ENCODE results near the gene UBE2N.
"Not testable (repeated sequence)": the region's sequence is repeated elsewhere in the genome, so short reads cannot be mapped to it uniquely, and the experiment has no call there.

The UBE2N gene

DNA sequence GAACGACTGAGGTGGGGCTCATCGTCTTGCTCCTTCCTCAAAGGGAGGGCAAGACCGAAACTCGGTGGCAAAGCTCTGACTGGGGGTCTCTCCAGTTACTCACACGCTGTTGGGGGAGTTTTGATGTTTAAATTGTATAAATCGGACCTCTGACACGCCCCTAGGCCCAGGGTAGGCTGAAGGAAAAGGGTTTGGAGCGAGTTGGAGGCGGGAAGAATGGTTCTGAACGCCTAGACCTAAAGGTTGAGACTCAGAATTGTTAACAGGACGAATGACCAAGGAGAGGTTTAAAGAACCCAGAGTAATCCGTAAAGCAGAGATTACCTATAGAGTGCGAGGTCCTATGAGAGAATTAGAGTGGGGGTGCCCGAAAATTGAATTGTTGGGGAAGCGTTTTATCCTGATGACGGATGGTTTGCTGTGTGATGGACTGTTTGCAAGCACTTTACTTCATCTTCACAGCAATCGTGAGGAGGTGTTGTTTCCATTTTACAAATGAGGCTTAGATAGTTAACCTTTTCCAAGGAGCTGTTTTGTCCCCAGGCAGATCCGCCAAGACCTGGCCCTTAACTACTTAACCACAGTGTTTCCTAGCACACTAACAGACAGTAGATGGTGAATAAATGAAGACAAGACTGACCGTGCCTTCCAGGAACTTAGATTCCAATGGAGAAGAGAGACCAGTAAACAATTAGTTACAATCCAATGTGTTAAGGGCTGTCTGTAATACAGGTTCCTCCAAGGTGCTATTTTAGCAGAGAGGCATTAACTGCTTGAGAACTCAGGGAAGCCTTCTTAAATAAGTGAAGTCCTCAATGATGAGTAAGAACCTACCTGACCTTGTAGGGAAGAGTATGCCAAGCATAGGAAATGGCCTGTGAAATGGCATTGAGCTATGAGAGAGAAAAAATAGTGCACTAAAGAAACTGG, 929 bp upstream of the UBE2N start:
- no peak for DNase-seq

DNA sequence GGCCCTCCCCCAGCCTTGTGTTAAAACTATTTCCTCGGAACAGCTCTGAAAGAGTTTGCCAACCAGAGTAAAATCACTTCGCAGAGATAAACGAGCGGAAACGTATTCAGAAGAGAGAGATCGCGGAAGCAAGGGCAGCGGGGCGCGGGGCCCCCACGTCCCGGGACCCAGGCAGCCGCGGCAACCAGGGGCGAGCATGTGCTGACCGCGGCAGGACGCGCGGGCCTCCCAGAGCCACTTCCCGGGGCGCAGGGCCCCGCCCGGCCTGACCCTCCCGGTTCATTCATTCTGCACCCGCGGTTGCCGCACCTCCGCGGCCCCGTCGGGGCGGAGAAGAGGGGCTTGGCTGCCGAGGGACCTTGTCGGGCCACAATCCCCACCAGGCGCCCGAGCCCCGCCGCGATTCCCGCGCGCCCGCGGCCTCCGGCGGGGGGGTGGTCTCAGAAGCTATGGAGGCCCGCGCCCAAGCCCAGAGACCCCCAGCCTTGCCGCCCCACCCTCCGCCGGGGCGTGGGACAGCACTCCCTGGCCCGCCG, 598 bp downstream of the UBE2N start:
- peak in 1 of 2 donors; percentile 34 for DNase-seq

DNA sequence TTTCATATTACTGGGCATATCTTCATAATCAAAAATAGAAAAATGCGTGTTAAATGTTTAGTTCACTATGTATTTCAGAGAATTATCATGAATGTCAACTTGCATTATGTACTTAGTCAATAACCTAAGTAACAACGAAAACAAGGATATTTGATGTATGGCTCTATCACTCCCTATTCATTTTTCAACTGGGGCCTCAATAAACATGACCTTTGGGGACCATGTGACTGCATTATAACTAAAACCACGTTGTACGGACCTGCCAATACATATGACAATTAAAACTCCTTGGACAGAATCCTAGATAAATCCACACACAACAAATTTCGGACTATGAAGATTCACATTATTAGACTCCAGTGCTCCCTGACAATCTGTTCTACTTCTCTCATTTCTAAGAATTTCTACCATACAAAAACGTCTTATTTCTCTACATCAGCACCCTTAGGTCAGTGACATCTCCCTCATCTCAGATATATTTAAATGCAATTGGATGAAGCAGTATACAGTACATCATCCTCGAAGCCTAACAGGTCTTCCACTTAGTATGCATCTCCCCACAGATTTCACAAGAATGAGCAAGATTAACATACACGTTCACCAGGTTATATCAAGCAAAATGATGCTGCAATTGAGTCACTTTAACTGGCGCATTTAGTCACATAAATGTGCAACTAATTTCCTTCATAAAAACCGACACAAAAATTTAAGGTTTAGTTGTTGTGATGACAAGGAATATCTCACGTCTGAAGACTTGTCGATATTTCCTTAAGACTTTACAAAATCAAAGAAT, 1.5 kb downstream of the UBE2N start:
- no peak for DNase-seq

DNA sequence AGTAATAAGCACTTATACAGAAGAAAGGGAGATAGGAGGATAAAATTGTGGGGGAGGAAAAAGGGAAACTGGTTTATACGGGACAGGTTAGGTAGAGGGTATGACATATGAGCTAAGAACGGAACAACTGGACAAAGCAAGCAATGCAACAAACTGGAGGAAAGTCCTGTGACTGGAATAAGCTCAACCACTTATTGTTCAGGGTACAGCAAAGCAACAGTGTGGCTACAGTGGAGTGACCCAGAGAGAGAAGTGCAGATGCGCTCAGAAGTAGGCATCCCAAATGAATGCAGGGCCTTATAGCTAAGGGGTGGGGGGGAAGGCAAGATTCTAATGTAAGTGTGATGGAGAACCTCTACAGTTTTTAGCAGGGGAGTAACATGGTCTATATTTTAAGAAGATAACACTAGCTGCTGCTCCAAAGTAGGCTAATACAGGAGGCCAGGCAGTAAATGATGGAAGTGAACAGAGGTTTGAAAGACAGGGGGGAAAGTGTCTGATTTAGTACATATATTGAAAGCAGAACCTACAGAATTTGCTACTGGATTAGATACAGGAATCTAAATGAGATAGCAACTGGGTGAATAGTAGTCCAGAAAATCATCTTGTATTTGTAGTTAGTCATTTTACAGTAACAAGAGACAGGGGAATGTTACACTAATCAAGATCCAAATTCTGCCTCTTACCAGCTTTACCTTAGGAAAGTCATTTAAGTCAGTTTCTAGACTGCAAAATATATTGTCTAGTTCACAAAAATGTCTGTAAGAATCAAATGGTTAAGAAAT, 3.3 kb downstream of the UBE2N start:
- DNase-seq: no peak

DNA sequence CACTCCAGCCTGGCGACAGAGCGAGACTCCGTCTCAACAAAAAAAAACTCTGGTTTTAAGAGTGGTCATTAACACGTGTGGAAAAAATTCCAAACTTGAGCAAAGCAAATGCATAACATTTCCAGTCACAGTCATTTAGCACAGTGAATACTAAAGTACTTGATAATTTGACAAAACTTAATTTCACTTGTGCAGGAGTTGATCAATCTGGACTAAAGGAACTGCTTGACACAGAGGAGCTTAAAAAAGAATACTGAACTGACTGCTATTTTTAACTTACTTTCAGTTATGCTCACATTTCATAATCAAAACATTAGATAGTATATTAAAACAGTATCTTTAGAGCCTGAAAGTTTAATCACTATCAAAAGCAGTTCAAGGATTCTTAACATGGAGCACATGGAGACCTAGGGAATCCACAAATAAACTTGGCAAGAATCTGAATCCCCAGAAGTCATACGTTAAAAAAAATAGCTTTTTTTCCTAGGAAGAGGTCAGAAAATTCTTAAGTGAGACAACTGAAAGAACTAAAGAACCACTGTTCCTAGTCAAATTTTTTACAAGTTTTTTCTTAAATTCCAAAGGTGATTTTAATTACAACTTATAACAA, 7.4 kb downstream of the UBE2N start:
- peak in 1 of 2 donors; percentile 34 for DNase-seq

GRCh38 chr12:93432031-93432430, 9.7 kb downstream of the UBE2N start:
- DNase-seq: not testable (repeated sequence)

DNA sequence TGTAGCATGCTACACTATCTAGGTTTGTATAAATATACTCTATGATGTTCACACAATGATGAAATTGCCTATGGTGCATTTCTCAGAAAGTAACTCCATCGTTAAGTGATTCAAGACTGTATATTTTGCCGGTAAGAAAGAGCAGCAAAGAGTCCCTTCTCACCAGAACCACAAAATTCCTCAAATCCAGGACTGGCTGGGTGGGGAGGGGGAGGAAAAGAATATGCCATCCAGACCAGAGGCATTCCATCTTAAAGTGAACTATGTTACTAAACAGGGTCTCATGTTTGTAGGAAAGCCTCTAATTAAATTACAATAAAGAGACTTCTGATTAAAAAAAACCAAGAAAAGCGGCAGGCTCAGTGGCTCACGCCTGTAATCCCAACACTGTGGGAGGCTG, 11.5 kb downstream of the UBE2N start:
- DNase-seq: no peak

DNA sequence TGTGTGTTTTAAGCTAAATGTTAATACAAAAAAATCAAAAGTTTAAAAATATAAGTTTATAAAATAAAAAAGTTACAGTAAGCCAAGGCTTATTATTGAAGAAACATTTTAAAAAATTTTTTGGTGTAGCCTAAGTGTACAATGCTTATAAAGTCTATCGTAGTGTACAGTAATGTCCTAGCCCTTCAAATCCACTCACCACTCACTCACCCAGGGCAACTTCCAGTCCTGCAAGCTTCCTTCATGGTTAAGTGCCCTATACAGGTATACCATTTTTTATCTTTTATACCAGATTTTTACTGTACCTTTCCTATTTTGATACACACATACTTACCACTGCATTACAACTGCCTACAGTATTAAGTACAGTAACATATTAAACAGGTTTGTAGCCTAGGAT, 11.9 kb downstream of the UBE2N start:
- no peak for DNase-seq

DNA sequence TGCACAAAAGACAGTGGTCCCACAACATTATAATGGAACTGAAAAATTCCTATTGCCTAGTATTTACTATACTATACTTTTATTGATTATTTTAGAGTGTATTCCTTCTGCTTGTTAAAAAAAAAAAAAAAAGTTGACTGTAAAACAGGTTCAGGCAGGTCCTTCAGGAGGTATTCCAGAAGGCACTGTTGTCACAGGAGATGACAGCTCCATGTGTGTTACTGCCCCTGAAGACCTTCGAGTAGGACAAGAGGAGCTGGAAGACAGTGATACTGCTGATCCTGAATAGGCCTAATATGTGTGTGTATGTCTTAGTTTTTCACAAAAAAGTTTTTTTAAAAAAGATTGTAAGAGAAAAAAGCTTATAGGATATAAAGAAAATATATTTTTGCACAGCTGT, 12.3 kb downstream of the UBE2N start:
- DNase-seq: no peak

DNA sequence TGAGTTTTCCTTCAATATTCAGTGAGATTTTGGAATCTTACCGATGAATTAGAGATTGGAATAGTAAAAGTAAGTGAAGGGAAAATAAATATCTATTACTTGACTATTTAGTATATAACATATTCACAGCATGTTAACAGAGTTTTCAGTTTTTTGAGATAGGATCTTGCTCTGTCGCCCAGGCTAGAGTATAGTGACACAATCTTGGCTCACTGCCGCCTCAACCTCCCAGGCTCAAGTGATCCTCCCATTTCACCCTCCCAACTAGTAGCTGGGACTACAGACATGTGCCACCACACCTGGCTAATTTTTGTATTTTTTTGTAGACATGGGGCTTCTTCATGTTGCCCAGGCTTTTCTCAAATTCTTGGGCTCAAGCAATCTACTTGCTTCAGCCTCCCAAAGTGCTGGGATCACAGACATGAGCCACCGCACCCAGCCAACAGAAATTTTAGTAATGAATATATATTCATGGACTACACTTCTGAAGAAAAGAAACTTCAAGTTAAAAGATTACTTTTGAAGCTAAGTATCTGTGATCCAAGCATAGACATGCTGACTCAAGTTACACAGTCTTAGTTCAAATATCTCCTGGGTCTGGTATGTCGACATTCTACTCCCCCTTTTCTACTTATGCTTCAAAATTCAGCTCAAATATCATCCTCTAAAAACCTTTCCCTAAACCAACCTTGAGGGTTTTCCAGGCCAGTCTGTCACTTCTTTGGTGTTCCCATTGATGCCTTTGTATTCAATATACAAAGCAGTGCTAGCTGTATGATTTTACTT, 13.8 kb downstream of the UBE2N start:
- no peak for DNase-seq

- no peak for DNase-seq
These were observed 15.3 kb downstream of the UBE2N start for GRCh38 chr12:93426412-93426805.

- no peak for DNase-seq
These were observed 15.9 kb downstream of the UBE2N start for GRCh38 chr12:93425736-93426411.

DNA sequence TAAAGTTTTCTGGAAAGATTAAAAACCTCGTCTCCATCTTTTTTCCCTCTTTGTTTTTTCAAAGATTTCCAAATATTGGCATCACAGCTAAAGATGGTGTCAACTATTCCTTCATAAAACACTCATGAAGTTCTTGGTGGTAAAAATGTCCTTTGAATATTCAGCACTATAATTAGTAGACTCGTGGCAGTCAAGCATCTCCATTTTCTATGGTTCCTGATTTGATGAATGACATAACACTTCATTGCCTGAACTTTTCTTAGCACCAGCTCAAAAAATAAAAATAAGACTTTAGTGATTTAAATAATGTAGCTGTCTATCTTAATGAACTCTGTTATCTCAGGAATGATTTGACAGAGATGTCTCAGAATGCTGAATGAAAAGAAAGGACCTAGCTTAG, 19.7 kb downstream of the UBE2N start:
- no peak for DNase-seq

GRCh38 chr12:93419388-93420034, 22.2 kb downstream of the UBE2N start:
- DNase-seq: peak; percentile 19 to 63

- DNase-seq: no peak
These were observed 23.7 kb downstream of the UBE2N start for GRCh38 chr12:93417967-93418480.

GRCh38 chr12:93415723-93416464, 25.9 kb downstream of the UBE2N start:
- DNase-seq: no peak

DNA sequence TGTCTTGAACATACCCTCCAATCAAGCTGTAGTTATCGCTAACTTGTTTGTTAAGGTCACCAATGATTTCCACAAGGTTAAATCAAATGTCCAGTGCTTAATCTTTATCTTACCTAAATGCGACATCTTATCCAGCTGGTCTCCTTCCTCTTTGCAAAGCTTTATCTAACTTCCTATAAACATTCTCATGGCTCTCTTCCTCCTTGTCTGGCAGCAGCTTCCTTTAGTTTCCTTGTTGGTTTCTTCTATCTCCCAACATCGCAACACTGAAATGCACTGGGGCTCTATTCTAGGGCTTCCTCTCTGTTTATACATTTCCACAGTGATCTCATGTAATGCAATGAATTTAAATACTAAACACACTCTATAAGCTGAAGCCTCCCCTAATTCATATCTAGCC, 28.7 kb downstream of the UBE2N start:
- DNase-seq: peak; percentile 30 to 44

DNA sequence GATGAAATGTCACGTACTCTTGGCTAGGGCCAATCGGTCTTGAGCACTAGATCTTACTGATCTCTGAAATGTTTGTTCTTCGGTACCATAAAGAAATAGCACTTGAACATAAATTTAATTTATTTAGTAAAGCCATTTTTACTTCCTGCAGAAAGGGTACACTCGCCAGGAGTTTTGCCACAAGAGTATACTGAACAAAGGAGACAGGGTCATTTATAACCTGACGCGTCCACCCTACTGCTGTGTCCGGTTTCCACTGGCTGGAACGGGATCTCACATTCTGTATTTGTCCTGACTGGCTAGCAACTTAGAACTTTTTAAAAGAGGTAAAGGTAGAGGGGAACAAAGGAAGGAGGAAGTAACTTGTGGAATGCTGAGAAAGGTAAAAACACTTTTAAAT, 29.4 kb downstream of the UBE2N start:
- DNase-seq: not testable (repeated sequence)

DNA sequence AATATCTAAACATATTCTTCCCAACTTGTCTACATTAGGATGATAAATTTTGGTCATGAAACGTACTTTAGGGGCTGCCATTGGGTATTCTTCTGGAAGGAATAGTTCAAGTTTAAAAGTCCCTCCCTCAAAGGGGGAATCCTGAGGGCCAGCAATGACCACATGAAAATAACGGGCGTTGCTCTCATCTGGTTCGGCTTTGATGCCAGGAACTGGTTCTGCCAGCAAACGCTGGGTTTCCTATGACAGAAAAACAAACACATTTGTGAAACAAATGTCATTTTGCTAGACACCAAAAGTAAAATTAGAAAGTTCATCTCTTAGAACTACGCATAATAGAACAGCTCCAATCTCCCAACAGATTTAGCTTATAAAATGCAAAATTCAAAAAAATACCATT, 30.7 kb downstream of the UBE2N start:
- not testable (repeated sequence) for DNase-seq

Data from inflammatory macrophage (primary cell).